HCEC 1CT (cell line): ENCODE data around the gene ABCB6.
"Not testable (repeated sequence)": the region's sequence is repeated elsewhere in the genome, so short reads cannot be mapped to it uniquely, and the experiment has no call there.

Experiments
- DNase-seq: peaks from one replicate; pipeline ENCODE4 v3.0.0-alpha.2; 2017

ABCB6 gene

GRCh38 chr2:219218732-219219701 is at the start of gene ABCB6:
ABCB6 (minus strand) TSS chr2:219218958; CDS start chr2:219218673, 285 bp downstream.
- peak; percentile 88 for DNase-seq

DNA sequence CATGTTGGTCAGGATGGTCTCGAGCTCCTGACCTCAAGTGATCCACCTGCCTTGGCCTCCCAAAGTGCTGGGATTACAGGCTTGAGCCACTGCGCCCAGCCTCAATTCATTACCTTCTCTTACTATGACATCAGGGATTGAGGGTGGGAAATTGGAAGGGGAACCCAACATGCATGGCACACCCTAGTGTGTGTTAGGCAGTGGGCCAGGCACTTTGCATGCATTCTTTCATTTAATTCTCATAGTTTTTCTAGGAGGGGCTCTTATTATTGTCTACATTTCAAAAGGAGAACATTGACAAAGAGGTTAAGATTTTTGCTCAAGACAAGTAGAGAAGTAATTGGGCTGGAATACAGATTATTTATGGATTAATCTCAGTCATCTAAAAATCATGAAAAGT is 49.5 kb upstream of the ABCB6 start:
- DNase-seq = no peak

DNA sequence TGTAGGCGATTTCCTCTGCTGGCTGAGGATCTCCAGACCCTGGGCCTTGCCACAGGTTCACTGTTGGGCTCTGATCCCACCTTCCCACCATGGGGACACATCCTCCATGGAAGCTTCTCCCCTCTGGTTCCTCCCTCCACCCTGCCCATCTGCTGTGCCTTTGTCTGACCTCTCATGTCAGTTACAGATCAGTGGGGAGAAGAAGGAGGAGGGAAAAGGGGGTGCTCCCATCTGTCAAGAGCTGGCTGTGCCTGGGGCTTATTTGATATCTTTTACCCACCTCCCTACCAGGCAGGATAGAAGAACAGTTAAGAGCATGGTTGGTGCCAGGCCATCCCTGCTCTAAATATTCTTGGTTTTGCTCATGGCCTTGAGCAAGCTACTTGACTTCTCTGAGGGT is 48.1 kb upstream of the ABCB6 start:
- DNase-seq = no peak

- DNase-seq = no peak
These were observed 47.5 kb upstream of the ABCB6 start for GRCh38 chr2:219266232-219266631.

DNA sequence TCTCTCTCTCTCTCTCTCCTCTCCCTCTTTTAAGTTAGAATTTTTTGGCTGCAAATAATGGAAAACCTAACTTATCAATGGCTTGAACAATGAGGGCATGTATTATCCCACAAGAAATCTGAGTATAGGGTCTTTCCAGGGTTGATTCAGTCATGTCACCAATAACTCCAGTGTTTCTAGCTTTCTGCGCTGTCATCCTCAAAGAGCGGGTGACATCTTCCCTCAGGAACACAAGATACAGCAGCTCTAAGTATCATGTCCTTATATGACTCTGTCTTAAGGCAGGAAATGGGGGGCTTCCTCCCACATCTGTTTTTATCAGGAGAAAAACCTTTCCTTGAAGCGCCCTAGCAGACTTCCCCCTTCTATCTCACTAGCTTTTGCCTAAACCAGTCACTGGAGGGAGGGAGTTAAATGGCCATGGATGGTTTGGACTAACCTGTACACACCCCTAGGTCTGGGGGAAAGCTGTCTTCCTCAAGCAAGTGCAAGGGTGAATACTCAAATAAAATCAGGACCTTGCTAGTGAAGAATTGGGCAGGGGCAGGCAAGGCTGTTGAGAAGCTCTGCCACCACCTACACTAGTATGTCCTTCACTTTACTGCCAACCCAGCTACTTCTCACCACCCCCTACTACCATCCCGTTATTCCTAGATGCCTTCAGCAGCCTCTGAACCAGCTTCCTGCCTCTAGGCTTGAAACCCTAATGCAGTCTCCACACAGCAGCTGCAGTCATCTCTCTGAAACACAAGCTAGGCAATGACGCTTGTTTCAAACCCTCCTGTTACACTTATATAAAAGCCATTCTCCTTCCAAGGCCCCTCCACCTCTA is 42.5 kb upstream of the ABCB6 start:
- DNase-seq = no peak

GRCh38 chr2:219258942-219259341 is 40.2 kb upstream of the ABCB6 start:
- not testable (repeated sequence) for DNase-seq

DNA sequence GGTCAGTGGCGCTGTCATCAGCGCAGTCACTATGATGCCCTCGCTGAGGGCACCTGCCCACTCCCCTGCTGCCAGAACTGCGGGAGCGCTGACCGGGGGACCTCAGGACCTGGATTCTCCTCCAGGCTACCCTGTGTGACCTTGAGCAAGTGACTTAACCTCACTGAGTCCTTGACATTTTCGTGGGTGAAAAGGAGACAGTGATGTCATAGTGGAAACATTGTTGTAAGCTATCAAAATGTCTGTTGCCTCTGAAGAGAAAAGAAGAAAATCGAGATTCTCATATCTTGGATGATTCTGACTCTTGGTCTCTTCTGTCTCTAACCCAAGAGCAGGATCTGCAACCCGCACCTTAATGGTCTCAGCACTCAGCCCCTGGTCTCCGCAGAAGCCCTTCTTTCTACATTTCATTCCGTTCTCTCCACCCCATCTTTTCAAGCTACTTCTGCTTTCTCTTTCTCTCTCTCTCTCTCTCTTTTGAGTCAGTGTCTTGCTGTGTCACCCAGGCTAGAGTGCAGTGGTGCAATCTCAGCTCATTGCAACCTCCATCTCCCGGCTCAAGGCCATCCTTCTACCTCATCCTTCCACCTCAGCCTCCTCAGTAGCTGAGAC is 35.9 kb upstream of the ABCB6 start:
- DNase-seq = no peak

DNA sequence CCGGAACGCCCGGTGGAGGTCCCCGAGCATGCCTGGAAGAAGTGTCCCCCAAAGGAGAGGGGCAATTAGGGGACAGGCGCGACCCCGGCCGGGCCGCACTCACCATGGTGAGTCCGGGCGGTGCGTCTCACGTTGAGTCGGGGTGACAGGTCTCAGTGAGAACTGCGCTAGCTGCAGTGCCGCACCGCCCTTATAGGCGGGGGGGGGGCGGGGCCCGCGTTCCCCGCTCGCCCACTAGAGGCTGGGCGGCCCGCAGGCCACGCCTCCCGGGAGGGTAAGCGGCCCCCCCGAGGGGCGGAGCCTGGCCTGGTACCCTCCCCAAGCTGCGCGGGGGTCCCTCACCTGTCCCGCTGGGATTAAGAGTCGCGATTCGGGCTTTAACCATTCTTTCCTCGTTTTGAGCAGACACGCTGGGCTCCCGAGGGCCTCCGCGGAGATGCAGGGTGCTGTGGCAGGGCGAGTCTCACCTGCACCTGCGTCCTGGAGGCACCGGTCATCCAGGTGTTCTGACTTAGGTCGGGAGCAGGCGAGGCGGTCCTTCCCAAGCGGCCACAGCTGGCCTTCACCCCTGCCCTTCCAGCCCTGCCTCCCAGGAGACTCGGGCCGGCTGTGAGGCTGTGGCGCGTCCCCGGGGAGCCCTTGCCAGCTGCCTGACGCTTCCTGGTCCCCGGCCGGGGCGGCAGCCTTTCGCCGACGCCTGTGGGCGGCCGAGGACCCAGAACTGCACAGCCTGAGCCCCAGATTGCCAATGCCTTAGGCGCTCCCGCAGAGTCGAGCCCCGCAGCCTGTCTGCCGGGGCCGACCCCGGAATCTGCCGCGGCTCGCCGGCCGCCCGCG is 35.2 kb upstream of the ABCB6 start, which contains the start of gene TUBA4A:
TSS of gene TUBA4A (minus strand) at position 166 of the 837 bp plus-strand sequence. CDS start at position 106, 60 bp downstream.
- DNase-seq = peak; percentile 54

- DNase-seq = peak; percentile 37
These were observed 34.4 kb upstream of the ABCB6 start, which contains the start of gene TUBA4B for GRCh38 chr2:219252900-219253752. TUBA4B (plus strand) TSS chr2:219253243; CDS start chr2:219253408, 165 bp downstream.

DNA sequence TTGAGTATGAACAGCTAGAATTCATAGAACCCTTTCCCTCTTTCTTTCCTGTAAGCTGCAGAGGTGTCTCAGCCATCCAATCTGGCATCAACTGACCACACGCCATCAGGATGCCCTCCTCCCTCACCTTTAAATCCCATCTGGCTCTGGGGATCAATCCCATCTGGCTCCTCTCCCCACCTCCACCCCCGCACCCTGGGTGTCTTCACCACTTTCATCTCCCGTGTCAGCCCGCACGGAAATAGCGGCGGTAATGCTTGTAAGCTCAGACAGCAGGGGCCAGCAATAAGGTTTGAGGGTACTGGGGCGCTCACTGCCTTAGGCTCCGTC is 33.8 kb upstream of the ABCB6 start:
- no peak for DNase-seq

DNA sequence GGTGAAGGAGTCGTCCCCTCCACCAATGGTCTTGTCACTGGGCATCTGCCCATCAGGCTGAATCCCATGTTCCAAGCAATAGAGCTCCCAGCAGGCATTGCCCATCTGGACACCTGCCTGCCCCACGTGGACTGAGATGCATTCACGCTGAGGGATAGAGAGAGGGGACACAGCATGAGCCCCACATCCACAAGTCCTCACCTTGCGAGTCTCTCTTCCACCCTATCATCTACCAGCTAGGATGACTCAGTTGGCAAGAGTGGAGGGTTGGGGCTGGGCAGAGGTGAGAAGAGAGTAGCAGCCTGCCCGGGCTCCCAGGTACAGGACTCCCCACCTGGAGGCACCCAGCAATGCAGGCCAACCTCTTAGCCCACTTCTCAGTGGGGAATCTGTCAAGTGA is 33.3 kb upstream of the ABCB6 start:
- DNase-seq = no peak

- DNase-seq = no peak
These were observed 32.9 kb upstream of the ABCB6 start for GRCh38 chr2:219251656-219252055.

DNA sequence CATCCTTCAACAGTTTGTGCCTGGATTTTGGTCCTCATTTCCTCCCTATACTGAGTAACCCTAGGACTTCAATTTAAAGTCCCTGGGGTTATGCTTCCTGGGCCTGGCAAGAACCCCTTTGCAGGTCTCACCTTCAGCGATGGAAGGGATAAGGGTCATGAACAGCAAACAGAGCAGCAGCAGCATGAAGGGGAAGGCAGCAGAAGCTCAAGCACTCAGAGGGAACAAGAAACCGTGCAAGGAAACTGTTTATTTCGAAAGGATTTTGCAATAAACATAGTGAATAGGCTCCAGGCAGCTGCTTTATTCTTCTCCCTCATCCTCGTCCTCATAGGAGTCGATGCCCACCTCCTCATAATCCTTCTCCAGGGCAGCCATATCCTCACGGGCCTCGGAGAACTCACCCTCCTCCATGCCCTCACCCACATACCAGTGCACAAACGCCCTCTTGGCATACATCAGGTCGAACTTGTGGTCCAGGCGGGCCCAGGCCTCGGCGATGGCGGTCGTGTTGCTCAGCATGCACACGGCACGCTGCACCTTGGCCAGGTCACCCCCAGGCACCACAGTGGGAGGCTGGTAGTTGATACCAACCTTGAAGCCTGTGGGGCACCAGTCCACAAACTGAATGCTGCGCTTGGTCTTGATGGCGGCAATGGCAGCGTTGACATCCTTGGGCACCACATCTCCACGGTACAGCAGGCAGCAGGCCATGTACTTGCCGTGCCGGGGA is 31.5 kb upstream of the ABCB6 start:
- DNase-seq = no peak

- DNase-seq = peak; percentile 71
These were observed 30.6 kb upstream of the ABCB6 start for GRCh38 chr2:219249203-219249980.

DNA sequence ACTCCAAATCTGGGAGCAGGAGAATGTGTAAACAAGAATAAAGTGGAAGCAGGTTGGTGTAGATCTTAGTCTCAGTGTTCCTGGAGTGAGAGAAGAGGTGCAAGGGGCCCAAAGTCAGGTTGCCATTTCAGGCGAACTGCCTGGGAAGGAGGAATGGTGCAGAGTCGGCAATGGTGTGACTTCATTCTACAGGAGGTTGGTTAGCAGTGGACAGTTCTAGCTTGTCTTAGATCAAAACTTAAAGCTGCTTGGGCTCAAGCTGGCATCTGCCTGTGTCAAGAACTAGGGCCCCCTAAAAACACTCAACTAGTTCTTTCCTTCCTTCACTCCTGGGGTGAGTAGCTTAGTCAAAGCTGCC is 30.1 kb upstream of the ABCB6 start:
- no peak for DNase-seq

- no peak for DNase-seq
These were observed 29.2 kb upstream of the ABCB6 start for GRCh38 chr2:219247678-219248642.

GRCh38 chr2:219246559-219246958 is 27.8 kb upstream of the ABCB6 start:
- DNase-seq = no peak

GRCh38 chr2:219245899-219246230 is 27.1 kb upstream of the ABCB6 start:
- DNase-seq = no peak
